K562 (cell line): ENCODE results near the gene LRRN3. TPM values are rescaled to one million over a fixed set of nuclear protein-coding genes. Genes with fewer than 3 reads are reported as not detected.

Source experiments
- ARID3A ChIP-seq: IDR thresholded peaks from 2 replicates; pipeline ENCODE4 v1.6.1; 2012; ENCODE audit warnings: low read depth, low read length, improper control_type of control experiment, borderline replicate concordance
- ATF3 ChIP-seq, 2 experiments: fragments of 450-650 bp in 1 of 2; sonication (generic) in 1 of 2; formaldehyde crosslinking in 1 of 2; IDR thresholded peaks in 1 of 2; conservative IDR thresholded peaks in 1 of 2; 2 replicates each; pipeline versions ENCODE4 v1.6.1 to v1.8.1; 2016 to 2023; ENCODE audit warnings: mild to moderate bottlenecking in 2 of 2, moderate library complexity in 2 of 2, inconsistent platforms in 1 of 2, missing genetic modification reagents in 1 of 2
- BRD4 ChIP-seq: fragments of 200-600 bp; sonication (generic); IDR thresholded peaks from 2 replicates; pipeline ENCODE4 v1.6.1; 2017; ENCODE audit warnings: inconsistent platforms
- EP400 ChIP-seq: fragments of 450-650 bp; IDR thresholded peaks from 2 replicates; pipeline ENCODE4 v1.6.1; 2017; ENCODE audit warnings: antibody characterized with exemption, mild to moderate bottlenecking, moderate library complexity
- ESRRA ChIP-seq: fragments of 450-650 bp; IDR thresholded peaks from 2 replicates; pipeline ENCODE4 v1.6.1; 2014; ENCODE audit warnings: low read depth, mild to moderate bottlenecking, moderate library complexity, borderline replicate concordance
- HNRNPK ChIP-seq: fragments of 200-400 bp; formaldehyde crosslinking; IDR thresholded peaks from one replicate; pipeline ENCODE4 v1.6.1; 2018; ENCODE audit warnings: mild to moderate bottlenecking, low read depth, low read length; ENCODE audit not compliant: poor library complexity, severe bottlenecking
- MEF2A ChIP-seq: IDR thresholded peaks from 2 replicates; pipeline ENCODE4 v1.6.1; 2011; ENCODE audit warnings: low read depth, mild to moderate bottlenecking, low read length, moderate library complexity; ENCODE audit not compliant: control insufficient read depth
- MLLT1 ChIP-seq, 2 experiments: fragments of 450-650 bp; IDR thresholded peaks; 2 replicates each; pipeline ENCODE4 v1.6.1; 2016
- MTA3 ChIP-seq: fragments of 450-650 bp; formaldehyde crosslinking; IDR thresholded peaks from 2 replicates; pipeline ENCODE4 v1.6.1; 2017; ENCODE audit warnings: mild to moderate bottlenecking, borderline replicate concordance
- NR2C2 ChIP-seq, 2 experiments: fragments of 200-800 bp in 1 of 2; sonication (Bioruptor generic) in 1 of 2; sonication (generic) in 1 of 2; formaldehyde crosslinking in 1 of 2; IDR thresholded peaks; 2 replicates each; pipeline versions ENCODE4 v1.6.1 to v1.8.0; 2016 to 2022; ENCODE audit warnings: mild to moderate bottlenecking in 1 of 2, missing compliant biosample characterization in 1 of 2, missing genetic modification characterization in 1 of 2, missing genetic modification reagents in 1 of 2
- PHF8 ChIP-seq: fragments of 200-600 bp; sonication (generic); IDR thresholded peaks from 2 replicates; pipeline ENCODE4 v1.6.1; 2012; ENCODE audit warnings: mixed run types, mild to moderate bottlenecking, inconsistent platforms, low read length, moderate library complexity, borderline replicate concordance
- POLR2A ChIP-seq: fragments of 450-650 bp; conservative IDR thresholded peaks from 2 replicates; pipeline ENCODE4 v1.6.1; 2016
- RCOR1 ChIP-seq, 2 experiments: IDR thresholded peaks; 2 replicates each; pipeline ENCODE4 v1.6.1; 2012; ENCODE audit warnings: low read depth in 2 of 2, low read length in 2 of 2, borderline replicate concordance in 1 of 2, improper control_type of control experiment in 1 of 2
- SMARCC2 ChIP-seq: fragments of 450-650 bp; IDR thresholded peaks from 2 replicates; pipeline ENCODE4 v1.6.1; 2017; ENCODE audit warnings: antibody characterized with exemption, moderate library complexity, mild to moderate bottlenecking, low read depth
- SOX6 ChIP-seq: fragments of 450-650 bp; IDR thresholded peaks from 2 replicates; pipeline ENCODE4 v1.6.1; 2014; ENCODE audit warnings: mild to moderate bottlenecking
- TEAD4 ChIP-seq, 2 experiments: sonication (generic) in 1 of 2; formaldehyde crosslinking in 1 of 2; IDR thresholded peaks; 2 replicates each; pipeline versions ENCODE4 v1.6.1 to v1.8.0; 2012 to 2022; ENCODE audit warnings: borderline replicate concordance in 1 of 2, inconsistent platforms in 1 of 2, low read length in 1 of 2, mild to moderate bottlenecking in 1 of 2, missing genetic modification reagents in 1 of 2
- ZBTB33 ChIP-seq: sonication (generic); formaldehyde crosslinking; IDR thresholded peaks from 2 replicates; pipeline ENCODE4 v1.8.1; 2023; ENCODE audit warnings: mild to moderate bottlenecking, missing genetic modification reagents
- ZNF316 ChIP-seq: fragments of 450-650 bp; IDR thresholded peaks from 2 replicates; pipeline ENCODE4 v1.6.1; 2016
- ZNF75A ChIP-seq: fragments of 450-650 bp; formaldehyde crosslinking; IDR thresholded peaks from 2 replicates; pipeline ENCODE4 v1.4.0; 2020; ENCODE audit warnings: mild to moderate bottlenecking
- polyA plus RNA-seq, 8 experiments: library from polyadenylated mRNA; depleted of rRNA in 4 of 8; stranded (reverse) in 5 of 8; unstranded in 3 of 8; fragments of >200 nt; fragmentation: Nextera tagmentation in 2 of 8; fragmentation: Illumina TruSeq in 1 of 8; extraction: Ambion mirVana in 2 of 8; extraction: Trizol in 1 of 8; gene quantifications; 2 replicates each; pipeline versions ENCODE4 v1.2.1 to v1.2.3, GENCODE V29; 2011 to 2014; ENCODE audit warnings: inconsistent platforms in 1 of 8, missing spikeins in 1 of 8
- total RNA-seq, 7 experiments: library from RNA; depleted of rRNA in 6 of 7; stranded (reverse); fragments of >200 nt in 6 of 7; fragmentation: Illumina TruSeq in 2 of 7; extraction: Trizol in 2 of 7; gene quantifications; 2 replicates each; pipeline versions ENCODE4 v1.2.1 to v1.2.3, GENCODE V29; 2011 to 2021; ENCODE audit warnings: low replicate concordance in 1 of 7

LRRN3 gene
- total and polyA plus RNA-seq, 9 of the 15 experiments (the other 6 are each of a cell fraction or from before 2014, with no cell fraction given), result 0.05 to 1.00 (median 0.20) TPM; not detected in 1

GRCh38 chr7:111098011-111098925 is 7.3 kb downstream of the LRRN3 start (continued):
- no peak for TF ChIP-seq MLLT1 (IDR thresholded peaks at IDR 0.05)
- no peak for TF ChIP-seq HNRNPK
- TF ChIP-seq ATF3 (IDR thresholded peaks at IDR 0.05), result no peak
- no peak for TF ChIP-seq ATF3 (CRISPR knock-in tag; conservative IDR thresholded peaks at IDR 0.05)
- TF ChIP-seq SOX6, result no peak
- no peak for TF ChIP-seq TEAD4 (IDR thresholded peaks at IDR 0.05; ENCODE audit: low read length)
- no peak for TF ChIP-seq TEAD4 (CRISPR knock-in tag; IDR thresholded peaks at IDR 0.05; ENCODE audit: borderline replicate concordance)
- TF ChIP-seq RCOR1 (IDR thresholded peaks at IDR 0.05; ENCODE audit: borderline replicate concordance in 1 of 2, low read depth in 2 of 2, low read length in 2 of 2), result no peak
- TF ChIP-seq NR2C2 (CRISPR knock-in tag; IDR thresholded peaks at IDR 0.05), result no peak
- TF ChIP-seq NR2C2 (tag; IDR thresholded peaks at IDR 0.05), result no peak
- TF ChIP-seq PHF8, result no peak
- TF ChIP-seq ZNF316, result no peak
- TF ChIP-seq ZBTB33 (CRISPR knock-in tag), result peak; percentile 77
- TF ChIP-seq ZNF75A (CRISPR knock-in tag), result no peak
- no peak for TF ChIP-seq MTA3
- TF ChIP-seq ARID3A, result peak; percentile 50; the same call in 1 of the 2 replicates
- TF ChIP-seq EP400, result no peak
- TF ChIP-seq BRD4, result no peak
- TF ChIP-seq ESRRA, result no peak
- no peak for TF ChIP-seq SMARCC2
- TF ChIP-seq POLR2A, result no peak
- TF ChIP-seq MEF2A, result no peak
